ENCODE data around the gene SCGB3A1. TPM values are rescaled to one million over a fixed set of nuclear protein-coding genes. Genes with fewer than 3 reads are reported as not detected.

The SCGB3A1 gene
- total RNA-seq, 1 experiment from 2014 or later: not detected

DNA sequence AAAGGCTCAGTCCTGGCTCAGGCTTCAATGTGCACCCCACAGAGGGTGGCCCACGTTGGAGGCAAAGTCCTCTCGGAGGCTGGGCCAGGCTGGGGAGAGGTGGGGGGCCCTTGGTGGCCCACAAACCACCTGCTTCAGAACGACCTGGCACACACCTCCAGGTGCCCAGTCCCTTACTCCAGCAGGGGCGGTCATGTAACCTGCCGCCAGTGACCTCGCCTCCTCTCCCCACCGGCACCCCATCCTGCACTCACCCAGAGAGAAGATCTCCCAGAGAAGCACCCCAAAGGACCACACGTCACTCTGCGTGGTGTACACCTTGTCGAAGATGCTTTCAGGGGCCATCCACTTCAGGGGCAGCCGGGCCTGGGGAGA is 22.5 kb upstream of the SCGB3A1 start:
- Histone ChIP-seq H3K14ac (ENCODE audit: insufficient read depth, low read length) (no peak overlapping the region; the same call in 1 of the 2 replicates), H2AFZ (ENCODE audit: low read length) (no peak overlapping the region), H3K79me2 (ENCODE audit: insufficient read depth, low read length) (no peaks in the 10 kb centered on the region), H3K79me1 (ENCODE audit: insufficient read depth, low read depth, low read length, poor library complexity, severe bottlenecking) (no peaks in the 10 kb centered on the region), H2AK5ac (ENCODE audit: insufficient read length, low read length) (no peak overlapping the region), H3K27ac (ENCODE audit: insufficient read length, low read depth, low read length) (no peak overlapping the region), H3K4me1 (ENCODE audit: insufficient read depth, low read length) (no peaks in the 10 kb centered on the region), H3K9me3 (ENCODE audit: control insufficient read depth, low read depth, low read length) (no peaks in the 10 kb centered on the region), H3K18ac (ENCODE audit: insufficient read length, low read depth, low read length) (no peak overlapping the region), H3K23ac (ENCODE audit: insufficient read length, low read depth, low read length) (no peak overlapping the region), H2BK12ac (ENCODE audit: insufficient read length, low read depth, low read length) (no peak overlapping the region), H3T11ph (ENCODE audit: low read length) (no peak overlapping the region), H2BK15ac (ENCODE audit: low read depth, low read length) (no peak overlapping the region), H4K91ac (ENCODE audit: insufficient read length, low read depth, low read length) (no peak overlapping the region), H3K4me2 (ENCODE audit: insufficient read depth, insufficient read length, low read length) (no peak overlapping the region), H3K4ac (ENCODE audit: low read depth, low read length) (no peak overlapping the region), H2BK20ac (ENCODE audit: low read depth, low read length, poor library complexity, severe bottlenecking) (no peak overlapping the region), H4K5ac (ENCODE audit: insufficient read length, low read depth, low read length) (no peak overlapping the region), H2BK120ac (ENCODE audit: low read depth, low read length, poor library complexity, severe bottlenecking) (no peak overlapping the region), H3K56ac (ENCODE audit: insufficient read length, low read depth, low read length) (no peak overlapping the region), H4K20me1 (ENCODE audit: control insufficient read depth, insufficient read depth, insufficient read length) (no peaks in the 10 kb centered on the region), H3K23me2 (ENCODE audit: insufficient read length, low read depth, low read length, poor library complexity, severe bottlenecking) (peaks cover 4% of the 10 kb centered on the region), H4K8ac (replicated peaks; ENCODE audit: insufficient read length, low read depth, low read length) (no peak overlapping the region), H3K27me3 (ENCODE audit: insufficient read depth, low read length) (peaks cover 3% of the 10 kb centered on the region; the same call in 1 of the 2 replicates), H3K9ac (ENCODE audit: extremely low read depth, insufficient read length, low read length) (no peak overlapping the region), H2BK5ac (ENCODE audit: insufficient read length, low read length) (no peak overlapping the region)
- no peak for DNase-seq
- no CpG with 5 or more reads among the region's 11 CpGs for WGBS (ENCODE audit: extremely low coverage, insufficient read length, low lambda C conversion rate)
- Mint-ChIP-seq H3K4me3 (no peak overlapping the region), H3K27me3 (ENCODE audit: low read depth) (peaks cover 9% of the 10 kb centered on the region), H3K9me3 (no peaks in the 10 kb centered on the region; a peak in 1 of 5 replicates), H3K36me3 (ENCODE audit: insufficient read depth in 1 of 3, low read depth in 3 of 3) (peaks cover 0 to 5% (median 0%) of the 10 kb centered on the region in 3 experiments; a peak in 3 of 7 replicates), H3K4me1 (peaks cover 3% of the 10 kb centered on the region in 2 experiments; a peak in 3 of 4 replicates), H3K27ac (peak overlapping the region in 1 of 3 experiments; percentile 28; a peak in 1 of 7 replicates)
- TF ChIP-seq CTCF (conservative IDR thresholded peaks at IDR 0.05): no peak
